Esophagus squamous epithelium (tissue), 4 donors: ENCODE measurements around the gene KIAA0513.

Experiments
- POLR2A ChIP-seq, 4 donors: fragments of 450-650 bp; IDR thresholded peaks; one replicate each; pipeline ENCODE4 v1.6.1; 2017; ENCODE audit warnings: antibody characterized with exemption in 4 of 4, mild to moderate bottlenecking in 4 of 4, moderate library complexity in 3 of 4
- TF ChIP-seq, protein P1 (sequence below), 6 experiments: fragments of 450-650 bp in 4 of 6; fragments of 200-600 bp in 2 of 6; sonication (generic) in 2 of 6; IDR thresholded peaks; one replicate each; pipeline ENCODE4 v1.5.1; 2016 to 2019; ENCODE audit warnings: antibody characterized with exemption in 6 of 6, mild to moderate bottlenecking in 4 of 6, moderate library complexity in 4 of 6

DNA sequence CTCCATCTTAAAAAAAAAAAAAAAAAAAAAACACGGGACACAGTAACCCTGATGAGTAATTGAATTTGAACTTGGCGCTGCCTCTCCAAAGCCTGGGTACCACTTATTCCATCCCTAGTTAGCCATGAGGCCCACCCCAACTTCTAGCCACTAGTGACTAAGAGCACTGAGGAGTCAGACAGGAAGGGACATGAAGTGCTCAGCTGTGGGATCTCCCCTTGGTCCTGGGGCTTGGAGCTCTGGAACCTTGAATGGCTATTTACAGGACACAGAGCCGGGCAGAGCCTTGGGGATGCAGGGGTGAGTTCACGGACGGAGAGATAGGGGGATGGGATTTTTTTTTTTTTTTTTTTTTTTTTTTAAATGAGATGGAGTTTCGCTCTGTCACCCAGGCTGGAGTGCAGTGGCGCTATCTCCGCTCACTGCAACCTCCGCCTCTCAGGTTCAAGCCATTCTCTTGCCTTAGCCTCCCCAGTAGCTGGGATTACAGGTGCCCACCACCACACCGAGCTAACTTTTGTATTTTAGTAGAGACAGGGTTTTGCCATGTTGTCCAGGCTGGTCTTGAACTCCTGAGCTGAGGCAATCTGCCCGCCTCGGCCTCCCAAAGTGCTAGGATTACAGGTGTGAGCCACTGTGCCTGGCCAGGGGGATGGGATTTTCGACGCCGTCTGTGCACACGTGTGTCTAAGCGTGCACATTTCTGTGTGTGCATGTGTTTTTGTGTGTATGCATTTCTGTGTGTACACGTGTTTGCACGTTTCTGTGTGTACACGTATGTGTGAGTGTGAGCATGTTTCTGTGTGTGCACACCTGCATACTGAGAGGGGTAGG, 105.1 kb downstream of the KIAA0513 start:
- TF ChIP-seq, protein P1, sequence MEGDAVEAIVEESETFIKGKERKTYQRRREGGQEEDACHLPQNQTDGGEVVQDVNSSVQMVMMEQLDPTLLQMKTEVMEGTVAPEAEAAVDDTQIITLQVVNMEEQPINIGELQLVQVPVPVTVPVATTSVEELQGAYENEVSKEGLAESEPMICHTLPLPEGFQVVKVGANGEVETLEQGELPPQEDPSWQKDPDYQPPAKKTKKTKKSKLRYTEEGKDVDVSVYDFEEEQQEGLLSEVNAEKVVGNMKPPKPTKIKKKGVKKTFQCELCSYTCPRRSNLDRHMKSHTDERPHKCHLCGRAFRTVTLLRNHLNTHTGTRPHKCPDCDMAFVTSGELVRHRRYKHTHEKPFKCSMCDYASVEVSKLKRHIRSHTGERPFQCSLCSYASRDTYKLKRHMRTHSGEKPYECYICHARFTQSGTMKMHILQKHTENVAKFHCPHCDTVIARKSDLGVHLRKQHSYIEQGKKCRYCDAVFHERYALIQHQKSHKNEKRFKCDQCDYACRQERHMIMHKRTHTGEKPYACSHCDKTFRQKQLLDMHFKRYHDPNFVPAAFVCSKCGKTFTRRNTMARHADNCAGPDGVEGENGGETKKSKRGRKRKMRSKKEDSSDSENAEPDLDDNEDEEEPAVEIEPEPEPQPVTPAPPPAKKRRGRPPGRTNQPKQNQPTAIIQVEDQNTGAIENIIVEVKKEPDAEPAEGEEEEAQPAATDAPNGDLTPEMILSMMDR (IDR thresholded peaks at IDR 0.05): no peak
- TF ChIP-seq POLR2A (IDR thresholded peaks at IDR 0.05): no peak
